Vagina (tissue), 2 donors: ENCODE results near the gene RABGAP1L. TPM values are rescaled to one million over a fixed set of nuclear protein-coding genes. Genes with fewer than 3 reads are reported as not detected.

Experiments
- DNase-seq, 2 donors: peaks; one replicate each; pipeline ENCODE4 v3.0.0-alpha.2; 2017; ENCODE audit errors: extremely low spot score in 2 of 2
- H3K27ac ChIP-seq: fragments of 200-600 bp; sonication (generic); one replicate; pipeline ENCODE4 v1.5.1; 2019
- H3K27me3 ChIP-seq: fragments of 200-600 bp; sonication (generic); one replicate; pipeline ENCODE4 v1.5.1; 2019
- H3K36me3 ChIP-seq, 2 donors: fragments of 200-600 bp; sonication (generic); one replicate each; pipeline ENCODE4 v1.5.1; 2017 to 2019
- H3K4me1 ChIP-seq: fragments of 200-600 bp; sonication (generic); one replicate; pipeline ENCODE4 v1.5.1; 2019
- H3K4me3 ChIP-seq, 2 donors: fragments of 200-600 bp; sonication (generic); 1 replicate in 1 of 2; 2 replicates in 1 of 2; pipeline ENCODE4 v1.5.1; 2016 to 2019
- H3K9me3 ChIP-seq: fragments of 200-600 bp; sonication (generic); one replicate; pipeline ENCODE4 v1.5.1; 2019
- POLR2A ChIP-seq, 2 donors: fragments of 450-650 bp; IDR thresholded peaks; one replicate each; pipeline ENCODE4 v1.6.1; 2017; ENCODE audit warnings: antibody characterized with exemption in 2 of 2, mild to moderate bottlenecking in 2 of 2, moderate library complexity in 2 of 2
- POLR2AphosphoS5 ChIP-seq, 2 donors: sonication (generic); formaldehyde crosslinking; IDR thresholded peaks; one replicate each; pipeline ENCODE4 v1.9.0; 2017; ENCODE audit warnings: antibody characterized with exemption in 2 of 2, mild to moderate bottlenecking in 2 of 2, low read depth in 1 of 2; ENCODE audit not compliant: insufficient read depth in 1 of 2
- intact Hi-C: fragments of 100-400 bp; cut with DNase I; formaldehyde crosslinking; loops from one replicate; pipeline ENCODE4 v1.15.1; 2023
- total RNA-seq: library from RNA; depleted of rRNA; stranded (reverse); fragments of >200 nt; gene quantifications from one replicate; pipeline ENCODE4 v1.2.3, GENCODE V29; 2016
- TF ChIP-seq, protein P1 (sequence below), 3 experiments: fragments of 450-650 bp in 2 of 3; fragments of 200-600 bp in 1 of 3; sonication (generic) in 1 of 3; IDR thresholded peaks; one replicate each; pipeline ENCODE4 v1.5.1; 2017 to 2019; ENCODE audit warnings: antibody characterized with exemption in 3 of 3, mild to moderate bottlenecking in 2 of 3, moderate library complexity in 2 of 3

Gene RABGAP1L
- total RNA-seq, 1 donor from 2014 or later: 40.0 TPM

DNA sequence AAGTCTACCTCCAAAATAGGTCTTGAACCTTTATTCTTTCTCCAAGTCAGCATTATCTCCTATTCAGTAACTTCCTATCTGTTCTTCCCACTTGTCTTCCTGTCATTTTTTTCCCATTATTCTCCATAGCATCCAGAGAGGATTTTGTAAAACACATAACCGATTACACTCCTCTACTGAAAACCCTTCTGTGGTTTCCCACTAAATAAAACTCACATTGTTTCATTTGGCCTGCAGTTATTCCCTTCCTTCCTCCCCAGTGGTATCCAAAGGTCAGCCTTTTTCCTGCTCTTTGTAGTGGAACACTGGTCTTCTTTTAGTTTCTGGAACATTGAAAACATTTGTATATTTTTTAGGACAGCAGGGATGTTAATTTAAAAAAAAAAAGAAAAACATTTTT is 554.5 kb downstream of the RABGAP1L start:
- Histone ChIP-seq H3K27me3 (no peaks in the 10 kb centered on the region), H3K36me3 (no peaks in the 10 kb centered on the region), H3K4me1 (no peaks in the 10 kb centered on the region), H3K4me3 (no peak overlapping the region), H3K27ac (no peak overlapping the region), H3K9me3 (no peaks in the 10 kb centered on the region)
- intact Hi-C loops: no loop called here
- DNase-seq: no peak
- TF ChIP-seq, protein P1, sequence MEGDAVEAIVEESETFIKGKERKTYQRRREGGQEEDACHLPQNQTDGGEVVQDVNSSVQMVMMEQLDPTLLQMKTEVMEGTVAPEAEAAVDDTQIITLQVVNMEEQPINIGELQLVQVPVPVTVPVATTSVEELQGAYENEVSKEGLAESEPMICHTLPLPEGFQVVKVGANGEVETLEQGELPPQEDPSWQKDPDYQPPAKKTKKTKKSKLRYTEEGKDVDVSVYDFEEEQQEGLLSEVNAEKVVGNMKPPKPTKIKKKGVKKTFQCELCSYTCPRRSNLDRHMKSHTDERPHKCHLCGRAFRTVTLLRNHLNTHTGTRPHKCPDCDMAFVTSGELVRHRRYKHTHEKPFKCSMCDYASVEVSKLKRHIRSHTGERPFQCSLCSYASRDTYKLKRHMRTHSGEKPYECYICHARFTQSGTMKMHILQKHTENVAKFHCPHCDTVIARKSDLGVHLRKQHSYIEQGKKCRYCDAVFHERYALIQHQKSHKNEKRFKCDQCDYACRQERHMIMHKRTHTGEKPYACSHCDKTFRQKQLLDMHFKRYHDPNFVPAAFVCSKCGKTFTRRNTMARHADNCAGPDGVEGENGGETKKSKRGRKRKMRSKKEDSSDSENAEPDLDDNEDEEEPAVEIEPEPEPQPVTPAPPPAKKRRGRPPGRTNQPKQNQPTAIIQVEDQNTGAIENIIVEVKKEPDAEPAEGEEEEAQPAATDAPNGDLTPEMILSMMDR (IDR thresholded peaks at IDR 0.05): no peak
- TF ChIP-seq POLR2AphosphoS5 (IDR thresholded peaks at IDR 0.05; ENCODE audit: insufficient read depth in 1 of 2, low read depth in 1 of 2): no peak
- no peak for TF ChIP-seq POLR2A (IDR thresholded peaks at IDR 0.05)

GRCh38 chr1:174719194-174719593 is 559.9 kb downstream of the RABGAP1L start:
- Histone ChIP-seq H3K27me3 (no peaks in the 10 kb centered on the region), H3K27ac (no peak overlapping the region), H3K4me1 (no peaks in the 10 kb centered on the region), H3K9me3 (no peaks in the 10 kb centered on the region), H3K4me3 (no peak overlapping the region), H3K36me3 (no peaks in the 10 kb centered on the region)
- DNase-seq: no peak
- TF ChIP-seq, protein P1 (IDR thresholded peaks at IDR 0.05): no peak
- no peak for TF ChIP-seq POLR2AphosphoS5 (IDR thresholded peaks at IDR 0.05; ENCODE audit: insufficient read depth in 1 of 2, low read depth in 1 of 2)
- TF ChIP-seq POLR2A (IDR thresholded peaks at IDR 0.05): no peak
- intact Hi-C loops: no loop called here

DNA sequence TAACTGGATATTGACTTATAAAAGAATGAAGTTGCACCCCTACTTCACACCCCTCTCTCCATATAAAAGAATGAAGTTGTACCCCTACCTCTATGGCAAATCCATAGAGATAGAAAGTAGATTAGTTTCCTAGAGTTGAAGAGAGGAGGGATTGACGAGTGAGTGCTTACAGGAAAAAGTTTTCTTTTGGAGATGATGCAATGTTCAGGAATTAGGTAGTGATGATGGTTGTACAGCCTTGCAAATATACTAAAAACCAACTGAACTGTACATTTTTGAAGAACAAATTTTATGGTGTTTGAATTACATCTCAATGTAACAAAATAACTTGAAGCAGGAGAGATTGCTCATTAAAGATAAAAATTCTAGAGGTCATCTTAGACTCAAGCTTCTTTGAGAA is 561.3 kb downstream of the RABGAP1L start:
- Histone ChIP-seq H3K27me3 (no peaks in the 10 kb centered on the region), H3K4me3 (no peak overlapping the region), H3K36me3 (no peaks in the 10 kb centered on the region), H3K4me1 (no peaks in the 10 kb centered on the region), H3K9me3 (no peaks in the 10 kb centered on the region), H3K27ac (no peak overlapping the region)
- no peak for DNase-seq
- TF ChIP-seq POLR2AphosphoS5 (IDR thresholded peaks at IDR 0.05; ENCODE audit: insufficient read depth in 1 of 2, low read depth in 1 of 2) (no peak), POLR2A (IDR thresholded peaks at IDR 0.05) (no peak)
- TF ChIP-seq, protein P1 (IDR thresholded peaks at IDR 0.05): no peak
- intact Hi-C loops: no loop called here

DNA sequence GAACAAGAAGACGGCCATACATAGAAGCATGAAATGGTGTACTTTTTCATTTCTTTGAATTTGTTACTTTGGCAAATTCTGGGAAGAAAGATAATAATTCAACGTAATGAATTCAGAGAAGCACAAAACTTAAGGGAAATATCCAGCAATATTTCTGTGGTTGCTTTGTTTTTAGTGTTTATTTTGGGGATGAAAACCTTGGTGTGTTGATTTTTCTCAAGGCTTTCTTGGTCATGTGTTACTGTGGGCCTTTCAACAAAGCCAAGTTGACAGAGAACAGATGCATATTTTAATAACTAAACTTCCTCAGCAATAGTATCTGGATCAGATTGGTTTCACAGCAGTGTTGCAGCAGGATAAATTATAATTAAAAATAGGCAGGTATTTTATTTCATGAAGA is 561.9 kb downstream of the RABGAP1L start:
- no peak overlapping the region for H3K27ac ChIP-seq
- DNase-seq: no peak
- no peaks in the 10 kb centered on the region for H3K4me1 ChIP-seq
- no peak for TF ChIP-seq POLR2AphosphoS5 (IDR thresholded peaks at IDR 0.05; ENCODE audit: insufficient read depth in 1 of 2, low read depth in 1 of 2)
- TF ChIP-seq, protein P1 (IDR thresholded peaks at IDR 0.05): no peak
- TF ChIP-seq POLR2A (IDR thresholded peaks at IDR 0.05): no peak
- H3K36me3 ChIP-seq: no peaks in the 10 kb centered on the region
- H3K4me3 ChIP-seq: no peak overlapping the region
- intact Hi-C loops: no loop called here
- no peaks in the 10 kb centered on the region for H3K27me3 ChIP-seq
- no peaks in the 10 kb centered on the region for H3K9me3 ChIP-seq

DNA sequence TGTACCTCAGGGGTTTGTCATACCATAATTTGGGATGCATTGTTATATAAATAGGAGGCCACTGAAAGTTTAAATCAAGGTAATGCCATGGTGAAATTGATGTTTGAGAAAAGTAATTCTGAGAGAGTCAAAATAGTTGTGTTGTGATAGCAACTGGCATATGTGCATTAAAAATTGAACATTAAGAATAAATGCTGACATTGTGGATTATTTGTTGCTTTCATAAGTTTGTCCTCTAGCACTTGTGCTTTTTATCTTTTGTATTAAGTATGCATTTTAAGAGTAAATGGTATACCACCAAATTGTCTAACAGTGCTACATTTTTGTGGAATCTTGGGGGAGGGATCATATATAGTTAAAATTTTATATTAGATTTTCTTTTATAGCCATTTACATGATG is 564.5 kb downstream of the RABGAP1L start:
- Histone ChIP-seq H3K27me3 (no peaks in the 10 kb centered on the region), H3K27ac (no peak overlapping the region), H3K4me1 (no peaks in the 10 kb centered on the region), H3K4me3 (no peak overlapping the region), H3K9me3 (no peaks in the 10 kb centered on the region), H3K36me3 (no peaks in the 10 kb centered on the region)
- intact Hi-C loops: no loop called here
- TF ChIP-seq, protein P1 (IDR thresholded peaks at IDR 0.05): no peak
- no peak for TF ChIP-seq POLR2AphosphoS5 (IDR thresholded peaks at IDR 0.05; ENCODE audit: insufficient read depth in 1 of 2, low read depth in 1 of 2)
- TF ChIP-seq POLR2A (IDR thresholded peaks at IDR 0.05): no peak
- no peak for DNase-seq
